ENCODE measurements around the gene BPIFA1.

Gene BPIFA1

DNA sequence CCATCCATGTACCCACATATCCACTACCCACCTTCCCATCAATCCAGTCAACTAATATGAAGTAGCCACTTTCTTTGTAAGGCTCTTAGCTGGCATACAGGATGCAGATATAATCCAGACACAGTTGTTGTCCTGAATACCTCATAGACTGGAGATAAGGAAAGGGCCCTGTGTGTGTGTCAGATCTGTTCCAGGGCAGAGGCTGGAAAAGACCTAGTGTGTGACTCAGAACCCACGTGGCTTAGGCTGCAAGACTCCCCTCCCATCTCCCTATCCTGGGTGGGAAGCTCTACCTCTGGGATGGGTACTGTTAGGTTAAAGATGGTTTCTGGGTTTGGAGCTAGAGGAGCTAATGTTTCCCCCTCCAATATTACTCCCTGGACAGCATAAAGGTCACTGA, 3.6 kb downstream of the BPIFA1 start:
- TF ChIP-seq, protein P1, sequence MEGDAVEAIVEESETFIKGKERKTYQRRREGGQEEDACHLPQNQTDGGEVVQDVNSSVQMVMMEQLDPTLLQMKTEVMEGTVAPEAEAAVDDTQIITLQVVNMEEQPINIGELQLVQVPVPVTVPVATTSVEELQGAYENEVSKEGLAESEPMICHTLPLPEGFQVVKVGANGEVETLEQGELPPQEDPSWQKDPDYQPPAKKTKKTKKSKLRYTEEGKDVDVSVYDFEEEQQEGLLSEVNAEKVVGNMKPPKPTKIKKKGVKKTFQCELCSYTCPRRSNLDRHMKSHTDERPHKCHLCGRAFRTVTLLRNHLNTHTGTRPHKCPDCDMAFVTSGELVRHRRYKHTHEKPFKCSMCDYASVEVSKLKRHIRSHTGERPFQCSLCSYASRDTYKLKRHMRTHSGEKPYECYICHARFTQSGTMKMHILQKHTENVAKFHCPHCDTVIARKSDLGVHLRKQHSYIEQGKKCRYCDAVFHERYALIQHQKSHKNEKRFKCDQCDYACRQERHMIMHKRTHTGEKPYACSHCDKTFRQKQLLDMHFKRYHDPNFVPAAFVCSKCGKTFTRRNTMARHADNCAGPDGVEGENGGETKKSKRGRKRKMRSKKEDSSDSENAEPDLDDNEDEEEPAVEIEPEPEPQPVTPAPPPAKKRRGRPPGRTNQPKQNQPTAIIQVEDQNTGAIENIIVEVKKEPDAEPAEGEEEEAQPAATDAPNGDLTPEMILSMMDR (IDR thresholded peaks at IDR 0.05; ENCODE audit: low read depth, low read length) = no peak
- H3K4me3 ChIP-seq (ENCODE audit: low read depth, low read length) = no peak overlapping the region

DNA sequence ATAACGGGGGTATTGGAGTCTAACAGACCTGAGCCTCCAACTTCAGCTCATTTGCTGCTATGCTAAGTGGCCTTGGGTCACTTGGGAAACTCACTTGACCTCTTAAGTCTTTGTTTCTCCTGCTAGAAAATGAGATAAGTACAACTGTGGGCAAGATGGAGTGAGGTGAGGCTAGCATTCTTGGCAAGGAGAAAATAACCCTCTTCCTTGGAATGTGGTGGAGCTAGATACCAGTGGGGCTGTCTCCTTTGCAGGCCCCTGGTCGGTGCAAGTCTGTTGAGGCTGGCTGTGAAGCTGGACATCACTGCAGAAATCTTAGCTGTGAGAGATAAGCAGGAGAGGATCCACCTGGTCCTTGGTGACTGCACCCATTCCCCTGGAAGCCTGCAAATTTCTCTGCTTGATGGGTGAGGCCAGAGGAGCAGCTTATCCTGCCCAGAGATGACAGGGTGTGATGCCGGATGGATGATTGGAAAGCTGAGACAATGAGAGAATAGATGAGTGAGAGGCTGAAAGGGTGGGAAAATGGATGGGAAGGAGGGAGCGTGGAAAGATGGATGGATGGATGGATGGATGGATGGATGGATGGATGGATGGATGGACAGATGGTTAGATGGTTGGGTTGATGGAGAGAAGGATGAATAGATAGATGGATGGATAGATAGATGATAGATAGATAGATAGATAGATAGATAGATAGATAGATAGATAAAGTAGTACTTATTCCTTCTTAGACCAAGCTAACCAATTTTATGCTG, 4.4 kb downstream of the BPIFA1 start:
- no peak overlapping the region for H3K4me3 ChIP-seq (ENCODE audit: low read depth, low read length)

DNA sequence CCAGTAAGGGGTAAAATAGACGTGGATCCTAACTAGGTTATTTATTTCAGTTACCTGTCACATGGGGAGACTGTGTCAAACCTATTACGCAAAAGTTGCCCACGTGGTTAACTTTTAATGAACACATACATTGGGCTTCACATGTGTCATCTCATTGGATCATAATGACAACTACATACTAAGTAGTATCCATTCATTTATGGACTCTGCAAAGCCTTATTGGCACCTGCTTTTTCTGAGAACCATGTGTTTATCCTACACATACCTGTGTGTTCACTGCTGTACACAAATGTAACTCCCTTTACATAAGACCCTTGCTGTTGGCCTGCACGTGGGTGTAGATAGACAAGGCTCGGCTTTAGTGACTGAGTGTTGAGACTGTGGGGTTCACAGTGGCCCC, 5.1 kb downstream of the BPIFA1 start:
- TF ChIP-seq, protein P1 (IDR thresholded peaks at IDR 0.05; ENCODE audit: low read depth, low read length) = no peak
- no peak overlapping the region for H3K4me3 ChIP-seq (ENCODE audit: low read depth, low read length)

More for the DNA sequence above, 4.4 kb downstream of the BPIFA1 start:
- TF ChIP-seq, protein P1 (IDR thresholded peaks at IDR 0.05; ENCODE audit: low read depth, low read length) = no peak

DNA sequence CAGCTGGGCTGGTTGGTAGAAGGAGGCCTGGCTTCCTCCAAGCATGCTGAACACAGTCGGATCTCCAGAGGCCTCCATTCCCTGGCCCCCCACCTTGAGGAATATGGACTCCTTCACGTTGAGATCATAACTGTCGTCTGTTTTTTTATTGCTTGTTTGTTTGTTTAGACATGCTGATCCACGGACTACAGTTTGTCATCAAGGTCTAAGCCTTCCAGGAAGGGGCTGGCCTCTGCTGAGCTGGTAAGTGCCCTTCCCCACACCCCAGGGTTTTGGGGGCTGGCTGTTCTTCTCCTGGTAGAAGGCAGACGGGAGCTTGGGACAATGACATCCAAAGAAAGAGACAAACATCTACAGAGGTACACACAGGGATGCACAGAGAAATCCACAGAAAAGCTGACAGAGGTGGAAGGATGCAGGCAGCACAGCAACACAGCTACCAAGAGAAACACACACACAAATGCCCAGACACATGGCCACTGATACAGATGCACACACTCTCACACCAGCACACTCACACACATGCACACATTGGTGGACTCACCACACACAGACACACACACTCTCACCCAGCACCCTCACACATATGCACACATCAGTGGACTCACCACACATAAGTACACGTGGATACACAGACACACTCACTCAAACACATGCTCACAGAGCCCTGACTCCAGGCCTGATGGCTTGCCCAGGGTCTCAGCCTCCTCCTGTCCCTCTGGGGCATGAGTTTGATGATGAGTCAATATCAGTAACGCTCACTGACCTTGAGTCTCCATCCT, 6.7 kb downstream of the BPIFA1 start:
- TF ChIP-seq, protein P1 (IDR thresholded peaks at IDR 0.05; ENCODE audit: low read depth, low read length) = no peak
- no peak overlapping the region for H3K4me3 ChIP-seq (ENCODE audit: low read depth, low read length)

DNA sequence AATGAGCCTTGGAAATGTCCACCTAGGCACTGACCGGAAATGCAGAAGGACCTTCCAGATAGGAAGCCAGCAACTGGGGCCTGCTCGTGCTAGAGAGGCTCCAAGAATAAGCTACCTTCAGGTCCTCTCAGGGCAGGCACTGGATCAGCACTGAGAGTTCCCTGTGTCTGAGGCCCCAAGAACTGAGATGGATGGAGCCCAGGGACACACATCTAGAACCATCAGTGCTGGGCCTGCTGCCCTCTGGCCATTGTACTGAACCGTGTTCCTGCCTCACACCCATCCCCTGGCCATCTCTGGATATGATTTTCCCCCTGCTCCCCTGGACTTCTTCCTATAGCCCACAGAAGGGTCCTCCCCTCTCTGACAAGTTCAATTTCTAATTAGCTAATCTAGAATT, 10.3 kb downstream of the BPIFA1 start:
- TF ChIP-seq, protein P1 (IDR thresholded peaks at IDR 0.05; ENCODE audit: low read depth, low read length) = no peak
- H3K4me3 ChIP-seq (ENCODE audit: low read depth, low read length) = no peak overlapping the region

DNA sequence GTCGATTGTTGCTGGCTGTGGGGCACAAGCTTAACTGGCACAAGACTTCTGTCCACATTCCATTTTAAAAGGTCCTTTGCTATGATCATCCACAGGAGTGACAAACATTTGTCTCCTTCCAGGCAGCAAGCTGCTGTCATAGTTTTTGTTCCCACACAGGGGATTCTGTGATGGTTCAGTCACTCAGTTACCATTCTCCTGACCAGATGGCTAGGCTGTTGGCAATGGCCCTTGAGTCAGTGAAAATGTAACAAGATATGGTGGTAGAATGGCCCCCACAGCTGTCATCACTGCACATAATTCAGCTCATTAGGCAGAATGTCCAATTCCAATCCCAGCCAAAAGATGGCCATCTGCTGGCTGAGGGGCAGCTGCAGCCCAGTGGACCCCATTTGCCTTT, 13.7 kb downstream of the BPIFA1 start:
- H3K4me3 ChIP-seq (ENCODE audit: low read depth, low read length) = no peak overlapping the region
- TF ChIP-seq, protein P1 (IDR thresholded peaks at IDR 0.05; ENCODE audit: low read depth, low read length) = no peak

DNA sequence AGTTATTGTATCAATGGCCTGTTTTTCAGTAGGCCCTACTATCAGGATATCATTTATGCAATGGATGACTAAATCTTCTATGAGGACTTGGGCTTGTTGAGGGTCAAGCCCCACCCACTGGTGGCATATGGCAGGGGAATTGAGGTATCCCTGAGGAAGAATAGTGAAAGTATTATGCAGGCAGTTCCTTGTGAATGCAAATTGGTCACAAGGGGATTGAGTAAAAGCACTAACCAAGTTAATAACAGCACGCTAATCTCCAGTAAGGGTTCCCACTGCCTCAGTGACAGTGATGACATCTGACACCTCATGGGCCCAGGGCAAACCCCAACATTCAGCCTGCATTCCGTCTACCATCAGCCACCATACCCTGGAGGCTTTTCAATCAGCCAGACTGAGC, 14.9 kb downstream of the BPIFA1 start:
- TF ChIP-seq, protein P1 (IDR thresholded peaks at IDR 0.05; ENCODE audit: low read depth, low read length) = no peak
- no peak overlapping the region for H3K4me3 ChIP-seq (ENCODE audit: low read depth, low read length)
